Endothelial cell of umbilical vein (primary cell): Measurements from ENCODE around the gene CCBE1. TPM values are rescaled to one million over a fixed set of nuclear protein-coding genes. Genes with fewer than 3 reads are reported as not detected.

Source experiments
- BruUV-seq: library from RNA; stranded (reverse); fragments of 400-500 nt; replicated peaks from 2 replicates; lab custom pipeline; 2021; lab: Mats Ljungman, UMichigan
- CTCF ChIA-PET: fragments of 300-600, 350-600 bp; sonication (Branson Sonifier 250); formaldehyde crosslinking; loops from one replicate; lab custom pipeline; 2021; ENCODE audit warnings: antibody characterized with exemption, inconsistent platforms; lab: Charles Lee
- POLR2A ChIA-PET: fragments of 300-600, 350-600 bp; sonication (Branson Sonifier 250); formaldehyde crosslinking; loops from one replicate; lab custom pipeline; 2021; ENCODE audit warnings: antibody characterized with exemption, inconsistent platforms; lab: Charles Lee
- DNase-seq: peaks from one replicate; pipeline ENCODE4 v3.0.0-alpha.2; 2011; ENCODE audit warnings: low read depth, low spot score
- FAIRE-seq: peaks from 2 replicates; lab custom pipeline; 2011; peaks lifted over from hg19 to GRCh38; lab: Jason Lieb, UNC
- H2AFZ ChIP-seq: 2 replicates; pipeline ENCODE4 v1.6.0; 2012; ENCODE audit warnings: low read depth, low read length, control low read depth, inconsistent platforms
- H3K27ac ChIP-seq: 2 replicates; pipeline ENCODE4 v1.5.1; 2011; ENCODE audit warnings: low read depth, mild to moderate bottlenecking, control low read depth, low read length, moderate library complexity; ENCODE audit not compliant: insufficient read depth
- H3K27me3 ChIP-seq, 2 experiments: 2 replicates each; pipeline versions ENCODE4 v1.6.0 to v1.6.1; 2011; ENCODE audit warnings: low read length in 2 of 2, mixed read lengths in 1 of 2; ENCODE audit not compliant: control insufficient read depth in 2 of 2, insufficient read depth in 2 of 2
- H3K36me3 ChIP-seq, 2 experiments: 2 replicates in 1 of 2; 3 replicates in 1 of 2; pipeline ENCODE4 v1.5.1; 2011; ENCODE audit warnings: low read length in 2 of 2, mild to moderate bottlenecking in 1 of 2, moderate library complexity in 1 of 2; ENCODE audit not compliant: control insufficient read depth in 2 of 2, insufficient read depth in 2 of 2; ENCODE audit errors: extremely low read depth in 1 of 2
- H3K4me1 ChIP-seq: 3 replicates; pipeline ENCODE4 v1.5.1; 2011; ENCODE audit warnings: mild to moderate bottlenecking, low read length; ENCODE audit not compliant: control insufficient read depth, insufficient read depth; ENCODE audit errors: extremely low read depth
- H3K4me2 ChIP-seq: 2 replicates; pipeline ENCODE4 v1.6.1; 2011; ENCODE audit warnings: low read length, control low read depth, mixed read lengths; ENCODE audit not compliant: insufficient read depth
- H3K4me3 ChIP-seq, 3 experiments: fragments of 200-600 bp in 1 of 3; sonication (generic), shearing (Covaris generic) in 1 of 3; replicated peaks in 1 of 3; 2 replicates each; pipeline ENCODE4 v1.5.1; 2011 to 2016; ENCODE audit warnings: control low read depth in 3 of 3, low read length in 3 of 3, mild to moderate bottlenecking in 2 of 3, inconsistent platforms in 1 of 3, low read depth in 1 of 3, moderate library complexity in 1 of 3; ENCODE audit not compliant: insufficient read depth in 1 of 3
- H3K79me2 ChIP-seq: 2 replicates; pipeline ENCODE4 v1.6.0; 2012; ENCODE audit warnings: low read length, inconsistent platforms; ENCODE audit not compliant: control insufficient read depth, insufficient read depth
- H3K9ac ChIP-seq: replicated peaks from 2 replicates; pipeline ENCODE3; 2011; ENCODE audit warnings: low read length, control low read depth; ENCODE audit not compliant: insufficient read depth; ENCODE audit errors: extremely low read depth
- H3K9me1 ChIP-seq: replicated peaks from 3 replicates; pipeline ENCODE4 v1.6.0; 2011; ENCODE audit warnings: mild to moderate bottlenecking, low read length; ENCODE audit not compliant: control insufficient read depth, insufficient read depth; ENCODE audit errors: extremely low read depth
- H3K9me3 ChIP-seq: replicated peaks from 2 replicates; pipeline ENCODE4 v1.5.1; 2012; ENCODE audit warnings: low read length, inconsistent platforms; ENCODE audit not compliant: control insufficient read depth, insufficient read depth
- H4K20me1 ChIP-seq: replicated peaks from 2 replicates; pipeline ENCODE3; 2011; ENCODE audit warnings: mild to moderate bottlenecking, low read length; ENCODE audit not compliant: control insufficient read depth, insufficient read depth; ENCODE audit errors: extremely low read depth
- EZH2 ChIP-seq: IDR thresholded peaks from 2 replicates; pipeline ENCODE4 v1.6.1; 2012; ENCODE audit warnings: borderline replicate concordance, low read depth, mild to moderate bottlenecking, moderate library complexity, low read length, inconsistent platforms; ENCODE audit not compliant: severe bottlenecking
- FOS ChIP-seq: IDR thresholded peaks from 2 replicates; pipeline ENCODE4 v1.6.1; 2011; ENCODE audit warnings: mild to moderate bottlenecking, low read length, moderate library complexity, borderline replicate concordance; ENCODE audit not compliant: insufficient read depth
- GATA2 ChIP-seq: IDR thresholded peaks from 2 replicates; pipeline ENCODE4 v1.7.0; 2011; ENCODE audit warnings: low read depth, mild to moderate bottlenecking, moderate library complexity, mixed read lengths, low read length; ENCODE audit not compliant: insufficient read length, insufficient read depth
- JUN ChIP-seq: IDR thresholded peaks from 2 replicates; pipeline ENCODE4 v1.6.1; 2011; ENCODE audit warnings: borderline replicate concordance, low read depth; ENCODE audit not compliant: insufficient read length, insufficient read depth
- MAX ChIP-seq: IDR thresholded peaks from 2 replicates; pipeline ENCODE4 v1.6.1; 2011; ENCODE audit not compliant: insufficient read depth, insufficient read length
- MYC ChIP-seq: IDR thresholded peaks from one replicate; pipeline ENCODE4 v1.6.1; 2011; ENCODE audit warnings: mild to moderate bottlenecking, low read depth, low read length
- POLR2A ChIP-seq: IDR thresholded peaks from 2 replicates; pipeline ENCODE4 v1.6.1; 2012; ENCODE audit warnings: low read depth, mild to moderate bottlenecking, control low read depth, low read length
- POLR2AphosphoS5 ChIP-seq: IDR thresholded peaks from 2 replicates; pipeline ENCODE4 v1.6.1; 2012; ENCODE audit warnings: low read depth, mild to moderate bottlenecking, control low read depth, low read length, moderate library complexity; ENCODE audit not compliant: insufficient read depth
- dilution Hi-C: fragments of 300-500 bp; cut with MboI; formaldehyde crosslinking; loops from one replicate; pipeline ENCODE4 v1.15.0; 2019; ENCODE audit warnings: low sequenced_read_pairs; ENCODE audit not compliant: extremely low pct_ligation_motif_present
- intact Hi-C: fragments of 100-400 bp; cut with micrococcal nuclease; formaldehyde crosslinking; loops from one replicate; pipeline ENCODE4 v1.10.0; 2022
- polyA plus RNA-seq, 4 experiments: library from polyadenylated mRNA; depleted of rRNA in 3 of 4; stranded (reverse) in 3 of 4; unstranded in 1 of 4; fragments of >200 nt; gene quantifications; 2 replicates each; pipeline versions ENCODE4 v1.2.1 to v1.2.3, GENCODE V29; 2011 to 2012; ENCODE audit warnings: missing spikeins in 1 of 4
- total RNA-seq: library from RNA; stranded (reverse); gene quantifications from 2 replicates; pipeline ENCODE4 v1.2.3, GENCODE V29; 2021
- TF ChIP-seq, protein P1 (sequence below), 2 donors: IDR thresholded peaks; 1 replicate in 1 of 2; 2 replicates in 1 of 2; pipeline ENCODE4 v1.5.1; 2011; ENCODE audit warnings: low read length in 2 of 2, mild to moderate bottlenecking in 2 of 2, moderate library complexity in 2 of 2, control low read depth in 1 of 2, inconsistent platforms in 1 of 2, low read depth in 1 of 2; ENCODE audit not compliant: insufficient read depth in 1 of 2; ENCODE audit errors: extremely low read depth in 1 of 2

Gene CCBE1
- total and polyA plus RNA-seq, 2 donors (not counting 3 experiments of a cell fraction or from before 2014, with no cell fraction given) = 0.04 TPM; not detected in 1

DNA sequence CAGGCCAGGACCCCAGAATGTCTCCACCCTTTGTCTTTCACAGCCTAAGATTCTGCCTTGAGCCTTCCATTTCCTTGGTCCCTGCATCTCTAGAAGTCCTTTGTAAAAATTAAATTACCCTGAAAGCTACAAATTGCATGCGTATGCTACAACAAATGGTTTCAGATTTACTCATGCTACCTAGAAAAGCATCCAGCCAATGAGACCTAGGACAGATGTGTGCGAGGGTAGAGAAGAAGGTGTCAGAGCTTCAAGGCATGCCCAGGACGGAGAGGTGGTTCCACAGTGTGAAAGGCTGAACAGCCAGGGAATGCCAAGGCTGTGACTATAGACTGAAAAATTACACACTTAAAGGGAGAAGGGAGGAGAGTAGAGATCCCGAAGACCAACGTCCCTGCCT, 40.2 kb downstream of the CCBE1 start:
- FAIRE-seq = no peak
- Histone ChIP-seq H3K27me3 (no peaks in the 10 kb centered on the region), H3K36me3 (no peaks in the 10 kb centered on the region), H4K20me1 (no peaks in the 10 kb centered on the region), H3K4me3 (no peak overlapping the region), H3K9me1 (no peaks in the 10 kb centered on the region), H3K4me2 (no peak overlapping the region), H3K9ac (no peak overlapping the region), H3K4me1 (no peaks in the 10 kb centered on the region), H3K27ac (no peak overlapping the region), H2AFZ (no peak overlapping the region), H3K79me2 (no peaks in the 10 kb centered on the region), H3K9me3 (no peaks in the 10 kb centered on the region)
- dilution Hi-C loops (no loop called here), intact Hi-C loops (no loop called here)
- BruUV-seq = no TSS peak
- DNase-seq = no peak
- ChIA-PET CTCF (no interaction called here), POLR2A (no interaction called here)
- TF ChIP-seq MAX (no peak), EZH2 (no peak), POLR2A (no peak), POLR2AphosphoS5 (no peak), FOS (no peak), JUN (no peak), GATA2 (no peak), MYC (no peak)
- TF ChIP-seq, protein P1, sequence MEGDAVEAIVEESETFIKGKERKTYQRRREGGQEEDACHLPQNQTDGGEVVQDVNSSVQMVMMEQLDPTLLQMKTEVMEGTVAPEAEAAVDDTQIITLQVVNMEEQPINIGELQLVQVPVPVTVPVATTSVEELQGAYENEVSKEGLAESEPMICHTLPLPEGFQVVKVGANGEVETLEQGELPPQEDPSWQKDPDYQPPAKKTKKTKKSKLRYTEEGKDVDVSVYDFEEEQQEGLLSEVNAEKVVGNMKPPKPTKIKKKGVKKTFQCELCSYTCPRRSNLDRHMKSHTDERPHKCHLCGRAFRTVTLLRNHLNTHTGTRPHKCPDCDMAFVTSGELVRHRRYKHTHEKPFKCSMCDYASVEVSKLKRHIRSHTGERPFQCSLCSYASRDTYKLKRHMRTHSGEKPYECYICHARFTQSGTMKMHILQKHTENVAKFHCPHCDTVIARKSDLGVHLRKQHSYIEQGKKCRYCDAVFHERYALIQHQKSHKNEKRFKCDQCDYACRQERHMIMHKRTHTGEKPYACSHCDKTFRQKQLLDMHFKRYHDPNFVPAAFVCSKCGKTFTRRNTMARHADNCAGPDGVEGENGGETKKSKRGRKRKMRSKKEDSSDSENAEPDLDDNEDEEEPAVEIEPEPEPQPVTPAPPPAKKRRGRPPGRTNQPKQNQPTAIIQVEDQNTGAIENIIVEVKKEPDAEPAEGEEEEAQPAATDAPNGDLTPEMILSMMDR (IDR thresholded peaks at IDR 0.05; ENCODE audit: extremely low read depth in 1 of 2, insufficient read depth in 1 of 2, low read depth in 1 of 2, low read length in 2 of 2) = no peak
